A673 (cell line): ENCODE results near the gene NAALADL2.

Experiments
- CTCF ChIP-seq: fragments of 300-800, 200-600 bp; sonication (generic); conservative IDR thresholded peaks from 2 replicates; pipeline ENCODE4 v1.5.1; 2017; ENCODE audit warnings: low read depth, mild to moderate bottlenecking, antibody characterized with exemption, low read length, moderate library complexity, mixed read lengths
- EZH2 ChIP-seq: fragments of 200-600 bp; sonication (generic); IDR thresholded peaks from 2 replicates; pipeline ENCODE4 v1.6.1; 2017; ENCODE audit warnings: borderline replicate concordance, low read depth, mild to moderate bottlenecking, mixed read lengths, antibody characterized with exemption, low read length; ENCODE audit not compliant: poor library complexity, severe bottlenecking

GRCh38 chr3:175456466-175456865 lies 597.3 kb downstream of the NAALADL2 start:
- no peak for TF ChIP-seq CTCF
- TF ChIP-seq EZH2, result no peak
